Measurements from ENCODE around the gene CELSR1.

CELSR1 gene

DNA sequence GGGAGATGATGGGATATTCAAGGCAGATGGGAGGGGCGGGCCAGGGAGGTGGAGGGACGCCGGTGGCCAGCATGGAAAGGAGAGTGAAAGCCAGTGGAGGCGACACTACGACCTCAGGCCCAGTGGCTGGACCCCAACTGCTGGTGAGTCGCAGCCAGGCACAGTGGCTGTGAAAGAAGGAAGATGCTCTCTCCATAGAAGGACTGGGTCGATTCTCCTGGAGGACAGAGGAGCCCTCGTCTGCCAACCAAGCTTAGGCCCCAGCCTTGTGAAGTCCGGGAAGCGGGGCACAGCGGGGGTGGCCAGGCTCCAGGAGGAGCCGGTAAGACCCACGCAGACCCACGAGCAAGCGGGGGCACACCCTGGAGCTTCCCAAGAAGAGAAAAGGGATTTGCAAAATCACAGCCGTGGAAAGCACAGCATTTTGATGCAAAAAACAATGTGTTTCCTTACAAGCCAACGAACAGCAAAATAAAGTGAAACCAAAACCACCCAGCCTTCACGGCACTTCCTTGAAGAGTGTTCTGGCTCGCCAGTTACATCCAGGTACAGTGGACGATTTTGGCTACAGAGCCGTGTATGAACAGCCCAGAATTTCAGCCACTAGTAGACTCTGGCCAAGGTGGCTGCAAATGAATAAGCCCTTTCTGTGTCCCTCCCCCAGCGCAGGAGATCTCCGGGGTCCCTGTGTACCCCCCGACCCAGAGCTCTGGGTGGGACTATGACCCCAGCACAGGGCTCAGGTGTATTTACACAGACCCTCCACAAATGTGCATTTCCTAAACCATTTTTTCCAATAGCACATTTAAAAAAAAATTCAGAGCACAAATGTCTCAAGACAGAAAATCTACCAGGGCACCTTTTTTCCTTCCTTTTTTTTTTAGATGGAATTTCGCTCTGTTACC lies 105.0 kb downstream of the CELSR1 start:
- no peak overlapping the region for H2AFZ ChIP-seq (ENCODE audit: low read length)
- DNase-seq (ENCODE audit: low spot score) = no peak
- no CpG with 5 or more reads among the region's 25 CpGs for WGBS, 2 donors (ENCODE audit: extremely low coverage in 2 of 2, insufficient read length in 2 of 2, insufficient replicate concordance in 1 of 2)
- H3K14ac ChIP-seq (ENCODE audit: low read length) = peak overlapping the region; percentile 47
- H3K9me3 ChIP-seq (replicated peaks in 1 of 2; ENCODE audit: control insufficient read depth in 2 of 2, insufficient read depth in 1 of 2, low read depth in 1 of 2, low read length in 2 of 2) = peaks cover 0 to 2% of the 10 kb centered on the region in 2 donors
- peaks cover 0 to 6% of the 10 kb centered on the region in 2 donors for H3K4me1 ChIP-seq (ENCODE audit: control insufficient read depth in 2 of 2, insufficient read depth in 1 of 2, low read depth in 1 of 2, low read length in 2 of 2)
- H2BK15ac ChIP-seq (ENCODE audit: low read length) = peak overlapping the region; percentile 49
- no peak overlapping the region for H2AK5ac ChIP-seq (ENCODE audit: low read depth, low read length)
- peak overlapping the region; percentile 52 for H2BK120ac ChIP-seq (ENCODE audit: low read depth, low read length)
- H3K4me3 ChIP-seq (ENCODE audit: low read length in 2 of 2) = no peak overlapping the region
- no peak overlapping the region for H2BK12ac ChIP-seq (ENCODE audit: low read length)
- peaks cover 0 to 26% of the 10 kb centered on the region in 2 donors for H3K36me3 ChIP-seq (replicated peaks in 1 of 2; ENCODE audit: control insufficient read depth in 2 of 2, insufficient read depth in 2 of 2, low read length in 2 of 2)
- no peak overlapping the region for H3K23ac ChIP-seq (ENCODE audit: low read depth, low read length, poor library complexity)
- peak overlapping the region; percentile 63 for H3K9ac ChIP-seq (ENCODE audit: low read depth, low read length, poor library complexity)
- peak overlapping the region; percentile 68 for H3K4ac ChIP-seq (ENCODE audit: low read length)
- no peak overlapping the region for H3K4me2 ChIP-seq (ENCODE audit: insufficient read depth, low read length, poor library complexity, severe bottlenecking)
- no peaks in the 10 kb centered on the region for H3K79me1 ChIP-seq (ENCODE audit: low read depth, low read length)
- H3K27ac ChIP-seq (replicated peaks; ENCODE audit: low read length) = no peak overlapping the region
- H3K18ac ChIP-seq (ENCODE audit: low read length) = peak overlapping the region; percentile 74
- H4K91ac ChIP-seq (ENCODE audit: low read depth, low read length, poor library complexity) = no peak overlapping the region
- no peak overlapping the region for H2BK5ac ChIP-seq (ENCODE audit: low read length)
- H3K27me3 ChIP-seq (ENCODE audit: control insufficient read depth in 3 of 3, insufficient read depth in 3 of 3, low read depth in 1 of 3, low read length in 3 of 3) = no peaks in the 10 kb centered on the region
- no peak overlapping the region for H4K8ac ChIP-seq (ENCODE audit: low read depth, low read length)

DNA sequence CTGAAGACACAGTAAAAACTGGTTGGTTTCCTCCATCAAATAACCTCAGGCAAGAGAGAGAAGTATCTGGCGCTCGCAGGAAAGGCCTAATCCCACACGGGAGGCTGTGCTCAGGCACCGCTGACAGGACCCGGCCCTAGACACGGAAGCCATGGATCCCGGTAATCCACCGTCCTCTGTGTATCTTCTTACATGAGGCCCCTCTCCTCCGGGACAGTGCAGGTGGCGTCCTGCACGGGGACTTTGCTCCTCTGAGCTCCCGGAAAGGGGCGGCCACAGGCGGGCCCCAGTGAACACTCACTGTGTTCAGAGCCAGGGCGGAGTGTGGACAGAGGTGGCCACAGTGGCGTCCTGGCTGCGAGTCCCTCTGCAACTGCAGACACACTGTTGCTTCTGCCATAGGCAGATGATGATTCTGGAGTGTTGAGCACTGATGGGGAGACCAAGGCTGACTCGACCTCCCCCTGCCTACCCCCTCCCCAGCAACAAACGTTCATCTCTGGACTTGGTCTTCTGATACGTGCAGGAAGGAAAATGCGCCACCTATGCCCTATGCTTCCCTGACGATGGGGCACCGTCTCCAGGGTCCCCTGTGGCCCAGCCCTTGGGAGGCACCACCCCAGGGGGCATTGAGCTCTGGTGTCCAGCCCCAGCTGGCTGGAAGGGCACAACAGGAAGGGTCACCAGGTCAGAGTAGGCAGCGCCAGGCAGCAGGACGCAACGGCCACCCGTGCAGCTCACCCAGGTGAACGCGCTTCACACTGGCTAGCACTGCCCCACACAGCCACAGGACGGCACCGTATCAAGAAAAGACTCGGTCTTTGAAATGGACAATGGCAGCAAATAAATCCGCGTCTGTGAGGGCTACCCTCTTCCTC lies 106.2 kb downstream of the CELSR1 start:
- Histone ChIP-seq H2AK5ac (ENCODE audit: low read depth, low read length) (peak overlapping the region; percentile 24), H3K27ac (replicated peaks; ENCODE audit: low read length) (no peak overlapping the region), H3K4me1 (ENCODE audit: control insufficient read depth in 2 of 2, insufficient read depth in 1 of 2, low read depth in 1 of 2, low read length in 2 of 2) (peaks cover 0 to 3% of the 10 kb centered on the region in 2 donors), H3K9me3 (replicated peaks in 1 of 2; ENCODE audit: control insufficient read depth in 2 of 2, insufficient read depth in 1 of 2, low read depth in 1 of 2, low read length in 2 of 2) (peaks cover 0 to 12% of the 10 kb centered on the region in 2 donors), H2BK120ac (ENCODE audit: low read depth, low read length) (no peak overlapping the region), H3K18ac (ENCODE audit: low read length) (peak overlapping the region; percentile 71), H3K9ac (ENCODE audit: low read depth, low read length, poor library complexity) (peak overlapping the region; percentile 25), H3K4me3 (ENCODE audit: low read length in 2 of 2) (no peak overlapping the region), H2BK5ac (ENCODE audit: low read length) (no peak overlapping the region), H3K14ac (ENCODE audit: low read length) (peak overlapping the region; percentile 47), H3K4me2 (ENCODE audit: insufficient read depth, low read length, poor library complexity, severe bottlenecking) (no peak overlapping the region), H3K36me3 (replicated peaks in 1 of 2; ENCODE audit: control insufficient read depth in 2 of 2, insufficient read depth in 2 of 2, low read length in 2 of 2) (peaks cover 0 to 22% of the 10 kb centered on the region in 2 donors), H2BK12ac (ENCODE audit: low read length) (no peak overlapping the region), H2BK15ac (ENCODE audit: low read length) (no peak overlapping the region), H4K8ac (ENCODE audit: low read depth, low read length) (no peak overlapping the region), H3K23ac (ENCODE audit: low read depth, low read length, poor library complexity) (peak overlapping the region; percentile 10), H3K27me3 (ENCODE audit: control insufficient read depth in 3 of 3, insufficient read depth in 3 of 3, low read depth in 1 of 3, low read length in 3 of 3) (no peaks in the 10 kb centered on the region), H2AFZ (ENCODE audit: low read length) (no peak overlapping the region), H3K79me1 (ENCODE audit: low read depth, low read length) (no peaks in the 10 kb centered on the region), H3K4ac (ENCODE audit: low read length) (no peak overlapping the region), H4K91ac (ENCODE audit: low read depth, low read length, poor library complexity) (no peak overlapping the region)
- WGBS, 2 donors (ENCODE audit: extremely low coverage in 2 of 2, insufficient read length in 2 of 2, insufficient replicate concordance in 1 of 2) = no CpG with 5 or more reads among the region's 34 CpGs
- no peak for DNase-seq (ENCODE audit: low spot score)

DNA sequence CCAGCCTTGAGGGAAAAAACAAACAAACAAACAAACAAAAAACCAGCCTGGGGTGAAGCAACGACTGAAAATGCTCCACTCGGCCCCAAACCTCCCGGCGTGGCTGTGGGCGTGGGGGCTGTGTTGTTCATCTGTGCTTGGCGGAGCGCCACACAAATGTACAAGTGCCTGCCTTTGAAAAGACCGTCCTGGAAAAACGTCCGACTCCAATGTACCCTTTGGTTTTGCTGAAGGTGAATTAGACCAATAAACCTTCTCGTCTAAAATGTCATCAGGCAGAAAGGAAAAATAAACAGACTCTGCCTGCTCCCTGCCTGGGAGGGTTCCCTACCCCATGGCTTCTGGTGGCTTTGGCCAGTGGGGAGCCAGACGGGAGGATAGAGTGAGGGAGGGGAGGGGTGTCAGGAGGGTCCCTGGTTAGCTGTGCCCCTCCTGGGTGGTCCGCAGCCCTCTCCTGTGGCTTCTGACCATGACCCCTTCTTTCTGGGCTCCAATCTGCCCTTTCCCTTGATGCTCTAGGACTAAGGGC lies 108.0 kb downstream of the CELSR1 start:
- no peaks in the 10 kb centered on the region for H3K79me1 ChIP-seq (ENCODE audit: low read depth, low read length)
- no peak overlapping the region for H3K27ac ChIP-seq (replicated peaks; ENCODE audit: low read length)
- H2BK120ac ChIP-seq (ENCODE audit: low read depth, low read length) = no peak overlapping the region
- H2BK5ac ChIP-seq (ENCODE audit: low read length) = no peak overlapping the region
- WGBS, 2 donors (ENCODE audit: extremely low coverage in 2 of 2, insufficient read length in 2 of 2, insufficient replicate concordance in 1 of 2) = no CpG with 5 or more reads among the region's 13 CpGs
- no peak overlapping the region for H2BK12ac ChIP-seq (ENCODE audit: low read length)
- no peak overlapping the region for H4K8ac ChIP-seq (ENCODE audit: low read depth, low read length)
- no peaks in the 10 kb centered on the region for H3K27me3 ChIP-seq (ENCODE audit: control insufficient read depth in 3 of 3, insufficient read depth in 3 of 3, low read depth in 1 of 3, low read length in 3 of 3)
- H3K9ac ChIP-seq (ENCODE audit: low read depth, low read length, poor library complexity) = no peak overlapping the region
- no peak overlapping the region for H4K91ac ChIP-seq (ENCODE audit: low read depth, low read length, poor library complexity)
- peak overlapping the region; percentile 44 for H3K18ac ChIP-seq (ENCODE audit: low read length)
- peak overlapping the region; percentile 81 for H2AK5ac ChIP-seq (ENCODE audit: low read depth, low read length)
- DNase-seq (ENCODE audit: low spot score) = no peak
- peaks cover 0 to 3% of the 10 kb centered on the region in 2 donors for H3K4me1 ChIP-seq (ENCODE audit: control insufficient read depth in 2 of 2, insufficient read depth in 1 of 2, low read depth in 1 of 2, low read length in 2 of 2)
- H3K4me2 ChIP-seq (ENCODE audit: insufficient read depth, low read length, poor library complexity, severe bottlenecking) = no peak overlapping the region
- H3K4ac ChIP-seq (ENCODE audit: low read length) = no peak overlapping the region
- no peak overlapping the region for H2AFZ ChIP-seq (ENCODE audit: low read length)
- H2BK15ac ChIP-seq (ENCODE audit: low read length) = no peak overlapping the region
- H3K14ac ChIP-seq (ENCODE audit: low read length) = no peak overlapping the region
- no peak overlapping the region for H3K4me3 ChIP-seq (ENCODE audit: low read length in 2 of 2)
- H3K9me3 ChIP-seq (replicated peaks in 1 of 2; ENCODE audit: control insufficient read depth in 2 of 2, insufficient read depth in 1 of 2, low read depth in 1 of 2, low read length in 2 of 2) = peaks cover 3 to 19% of the 10 kb centered on the region in 2 donors
- peak overlapping the region; percentile 10 for H3K23ac ChIP-seq (ENCODE audit: low read depth, low read length, poor library complexity)
- peaks cover 0 to 9% of the 10 kb centered on the region in 2 donors for H3K36me3 ChIP-seq (replicated peaks in 1 of 2; ENCODE audit: control insufficient read depth in 2 of 2, insufficient read depth in 2 of 2, low read length in 2 of 2)

All from neuronal stem cell (in vitro differentiated cells).